GM19193 (cell line): Measurements from ENCODE around the gene SHKBP1.

Experiments used
- POLR2A ChIP-seq: IDR thresholded peaks from 4 replicates; pipeline ENCODE4 v1.6.1; 2011; ENCODE audit not compliant: insufficient read depth, insufficient read length; ENCODE audit errors: extremely low read depth

SHKBP1 gene

DNA sequence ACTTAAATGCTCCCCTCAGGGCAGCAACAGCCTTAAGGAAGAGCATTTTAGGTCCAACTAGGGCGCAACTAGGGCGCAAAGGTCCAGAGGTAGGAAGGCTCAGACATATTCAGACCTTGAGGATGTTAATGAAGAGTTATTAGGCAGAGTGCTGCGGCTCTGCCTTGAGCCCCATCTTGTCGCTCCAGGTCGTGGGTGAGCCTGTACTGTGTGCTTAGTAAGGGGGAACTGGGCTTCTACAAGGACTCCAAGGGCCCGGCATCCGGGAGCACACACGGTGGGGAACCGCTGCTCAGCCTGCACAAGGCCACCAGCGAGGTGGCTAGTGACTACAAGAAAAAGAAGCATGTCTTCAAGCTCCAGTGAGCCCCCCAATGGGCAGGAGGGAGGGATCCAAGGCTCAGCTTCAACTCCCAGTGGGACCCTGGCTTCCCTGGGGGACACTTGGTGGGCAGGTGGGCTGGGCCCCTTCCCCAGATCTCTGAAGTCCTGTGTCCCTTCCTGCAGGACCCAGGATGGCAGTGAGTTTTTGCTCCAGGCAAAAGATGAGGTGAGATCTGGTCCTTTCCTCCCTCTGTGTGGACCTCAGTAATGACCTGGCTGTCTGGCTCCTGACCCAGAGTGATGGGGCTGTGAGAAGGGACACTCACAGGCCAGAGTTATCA lies 4.7 kb upstream of the SHKBP1 start:
- TF ChIP-seq POLR2A, result no peak

DNA sequence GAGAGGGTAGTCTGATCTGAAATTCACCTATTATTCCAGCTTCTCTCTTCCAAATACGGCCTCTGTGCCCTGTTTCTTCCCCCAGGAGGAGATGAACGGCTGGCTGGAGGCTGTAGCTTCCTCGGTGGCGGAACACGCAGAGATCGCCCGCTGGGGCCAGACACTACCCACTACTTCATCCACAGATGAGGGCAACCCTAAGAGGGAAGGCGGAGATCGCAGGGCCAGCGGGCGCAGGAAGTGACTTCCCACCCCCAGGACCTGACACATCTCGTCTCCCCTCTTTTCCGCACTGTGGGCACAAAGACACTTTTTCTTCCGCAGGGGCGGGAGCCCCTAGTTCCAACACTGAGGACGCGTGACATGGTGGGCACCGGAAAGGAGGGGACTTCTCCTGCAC lies 1.3 kb upstream of the SHKBP1 start:
- no peak for TF ChIP-seq POLR2A

DNA sequence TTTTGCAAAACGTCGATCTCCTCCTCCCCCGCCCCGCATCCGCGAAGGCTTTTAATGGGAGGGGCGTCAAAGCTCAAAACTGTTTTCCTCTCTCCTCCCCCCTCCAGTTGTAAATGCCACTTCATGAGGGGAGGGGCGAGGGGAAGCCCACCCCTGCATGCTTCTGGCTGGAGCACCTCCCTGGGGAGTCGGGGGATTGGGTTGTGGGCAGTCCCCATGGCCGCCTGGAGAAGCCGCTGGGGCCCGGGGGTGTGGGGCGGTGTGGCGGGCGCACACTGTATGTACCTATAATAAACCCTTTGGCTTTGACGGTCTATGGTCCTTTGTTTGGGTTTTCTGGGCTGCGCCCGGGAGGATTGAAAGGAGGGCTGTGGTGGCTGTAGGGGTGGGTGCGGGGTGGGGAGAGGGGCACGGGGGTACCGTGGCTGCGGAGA lies 505 bp upstream of the SHKBP1 start:
- no peak for TF ChIP-seq POLR2A

DNA sequence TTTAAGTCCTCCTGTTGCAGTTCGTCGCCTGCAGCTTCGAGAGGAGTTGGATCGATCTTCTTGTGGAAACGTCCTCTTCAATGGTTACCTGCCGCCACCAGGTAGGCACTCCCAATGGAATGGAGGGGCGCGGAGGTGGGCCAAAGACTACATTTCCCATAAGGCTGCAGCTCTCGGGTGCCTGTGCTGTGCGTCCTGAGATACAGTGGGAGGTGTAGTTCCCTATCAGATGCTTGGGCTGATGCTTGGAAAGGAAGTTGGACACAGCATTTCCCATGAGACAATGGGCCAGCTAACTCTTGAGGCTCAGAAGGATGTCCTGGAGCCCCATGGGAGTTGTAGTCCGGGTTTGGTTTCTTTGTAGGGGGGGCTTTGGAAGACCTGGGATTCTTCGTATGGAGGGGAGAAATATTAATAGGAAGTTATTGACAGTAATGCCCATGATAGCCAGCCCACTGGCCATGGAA lies 1.8 kb downstream of the SHKBP1 start:
- no peak for TF ChIP-seq POLR2A

DNA sequence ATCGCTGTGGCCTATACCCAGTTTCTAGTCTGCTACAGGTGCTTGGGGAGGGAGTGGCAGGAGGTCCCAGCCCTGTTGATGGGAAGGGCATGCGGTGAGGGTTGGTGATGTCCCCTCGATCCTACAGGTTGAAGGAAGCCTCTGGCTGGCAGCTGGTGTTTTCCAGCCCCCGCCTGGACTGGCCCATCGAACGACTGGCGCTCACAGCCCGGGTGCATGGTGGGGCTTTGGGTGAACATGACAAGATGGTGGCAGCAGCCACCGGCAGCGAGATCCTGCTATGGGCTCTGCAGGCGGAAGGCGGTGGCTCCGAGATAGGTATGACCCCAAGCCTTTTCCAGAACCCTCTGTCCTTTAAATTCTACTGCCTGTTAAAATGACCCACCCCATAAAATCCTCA lies 3.9 kb downstream of the SHKBP1 start:
- TF ChIP-seq POLR2A, result no peak

DNA sequence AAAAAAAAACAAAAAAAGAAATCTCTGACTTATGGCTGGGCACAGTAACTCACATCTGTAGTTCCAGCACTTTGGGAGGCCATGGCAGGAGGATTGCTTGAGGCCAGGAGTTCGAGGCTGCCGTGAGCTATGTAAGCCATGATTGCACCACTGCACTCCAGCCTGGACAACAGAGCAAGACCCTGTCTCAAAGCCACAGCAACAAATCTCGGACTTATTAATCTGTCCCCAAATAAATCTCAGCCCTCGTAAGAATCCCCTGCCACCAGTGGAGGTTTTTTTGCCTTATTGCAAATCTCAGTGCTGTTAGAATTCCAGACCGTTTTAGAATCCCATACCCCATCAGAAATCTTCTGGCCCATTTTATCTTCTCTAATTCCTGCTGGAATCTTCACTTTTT lies 4.9 kb downstream of the SHKBP1 start:
- no peak for TF ChIP-seq POLR2A

DNA sequence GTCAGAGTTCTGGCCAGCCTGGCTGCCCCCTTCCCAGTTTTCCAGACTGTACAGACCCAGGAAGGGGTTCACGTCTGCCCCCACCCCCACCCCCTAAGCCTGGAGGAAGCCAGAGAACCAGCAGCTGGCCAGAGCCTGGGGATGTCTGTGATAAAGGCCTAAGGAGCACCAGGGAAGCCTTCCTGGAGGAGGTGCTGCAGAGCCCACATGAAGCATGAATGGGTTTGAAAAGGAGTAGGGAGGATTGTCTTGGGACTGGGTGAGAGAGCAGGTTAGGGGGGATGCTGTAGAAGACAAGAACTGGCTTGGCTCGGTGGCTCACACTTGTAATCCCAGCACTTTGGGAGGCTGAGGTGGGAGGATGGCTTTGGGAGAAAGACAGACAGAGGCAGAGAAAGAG lies 5.8 kb downstream of the SHKBP1 start:
- TF ChIP-seq POLR2A, result no peak

DNA sequence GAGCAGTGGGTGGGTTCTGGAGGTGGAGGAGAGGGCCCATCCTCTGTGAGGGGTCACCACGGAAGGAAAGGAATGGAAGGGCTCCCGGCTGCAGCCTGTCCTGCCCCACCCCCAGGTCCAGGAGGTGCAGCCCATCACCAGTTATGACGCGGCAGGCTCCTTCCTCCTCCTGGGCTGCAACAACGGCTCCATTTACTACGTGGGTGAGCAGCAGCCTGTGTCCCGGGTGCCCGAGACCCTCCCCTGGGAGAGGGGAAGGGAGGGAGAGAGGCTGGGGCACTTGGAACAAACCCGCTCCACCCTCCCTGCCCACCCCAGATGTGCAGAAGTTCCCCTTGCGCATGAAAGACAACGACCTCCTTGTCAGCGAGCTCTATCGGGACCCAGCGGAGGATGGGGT lies 6.6 kb downstream of the SHKBP1 start:
- no peak for TF ChIP-seq POLR2A

DNA sequence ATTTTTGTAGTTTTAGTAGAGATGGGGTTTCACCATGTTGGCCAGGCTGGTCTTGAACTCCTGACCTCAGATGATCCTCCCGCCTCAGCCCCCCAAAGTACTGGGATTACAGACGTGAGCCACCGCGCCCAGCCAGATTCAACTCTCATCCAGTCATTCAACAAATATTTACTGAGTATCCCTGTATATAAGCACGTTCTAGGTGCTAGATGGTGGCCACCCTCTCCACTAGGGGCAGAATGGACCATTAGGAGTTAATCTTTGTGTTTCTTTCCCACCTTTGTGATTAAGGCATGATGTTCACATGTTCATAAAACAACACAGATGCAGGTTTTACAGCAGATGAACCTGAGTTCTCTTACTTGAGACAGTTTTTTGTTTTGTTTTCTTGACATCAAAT lies 7.3 kb downstream of the SHKBP1 start:
- no peak for TF ChIP-seq POLR2A

DNA sequence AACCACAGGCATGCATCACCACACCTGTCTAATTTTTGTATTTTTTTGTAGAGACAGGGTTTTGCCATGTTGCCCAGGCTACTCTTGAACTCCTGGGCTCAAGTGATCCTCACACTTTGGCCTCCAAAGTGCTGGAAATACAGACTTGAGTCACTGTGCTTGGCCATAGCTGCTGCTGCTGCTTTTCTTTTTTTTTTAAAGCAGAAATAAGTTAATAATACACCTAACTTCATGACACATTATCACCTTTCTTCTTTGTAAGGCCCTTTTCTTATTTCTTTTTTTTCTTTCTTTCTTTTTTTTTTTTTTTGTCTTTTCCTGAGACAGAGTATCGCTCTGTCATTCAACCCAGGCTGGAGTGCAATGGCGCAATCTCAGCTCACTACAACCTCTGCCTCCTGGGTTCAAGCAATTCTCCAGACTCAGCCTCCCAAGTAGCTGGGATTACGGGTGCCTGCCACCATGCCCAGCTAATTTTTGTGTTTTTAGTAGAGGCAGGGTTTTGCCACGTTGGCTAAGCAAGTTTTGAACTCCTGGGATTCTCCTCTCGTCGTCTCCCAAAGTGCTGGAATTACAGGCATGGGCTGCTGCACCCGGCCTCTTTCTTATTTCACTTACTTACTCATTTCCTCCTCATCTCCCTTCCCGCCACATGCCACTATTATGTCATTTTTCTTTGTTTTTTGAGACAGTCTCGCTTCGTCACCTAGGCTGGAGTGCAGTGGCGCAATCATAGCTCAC lies 8.7 kb downstream of the SHKBP1 start:
- TF ChIP-seq POLR2A, result no peak

DNA sequence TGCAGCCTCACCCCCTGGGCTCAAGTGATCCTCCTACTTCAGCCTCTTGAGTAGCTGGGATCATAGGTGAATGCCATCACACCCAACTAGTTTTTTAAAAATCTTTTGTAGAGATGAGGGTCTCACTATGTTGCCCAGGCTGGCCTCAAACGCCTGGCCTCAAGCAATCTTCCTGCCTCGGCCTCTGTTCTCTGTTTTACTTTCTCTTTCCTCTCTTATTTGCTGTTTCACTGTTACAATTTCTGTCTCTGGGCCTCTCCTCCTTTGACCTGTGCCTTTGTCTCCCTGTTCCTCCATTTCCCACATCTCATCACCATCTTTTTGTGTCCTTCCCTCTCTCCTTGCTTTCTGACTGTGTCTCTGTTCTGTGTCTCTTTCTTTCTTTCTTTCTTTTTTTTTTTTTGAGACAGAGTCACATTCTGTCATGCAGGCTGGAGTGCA lies 9.3 kb downstream of the SHKBP1 start:
- TF ChIP-seq POLR2A, result no peak

DNA sequence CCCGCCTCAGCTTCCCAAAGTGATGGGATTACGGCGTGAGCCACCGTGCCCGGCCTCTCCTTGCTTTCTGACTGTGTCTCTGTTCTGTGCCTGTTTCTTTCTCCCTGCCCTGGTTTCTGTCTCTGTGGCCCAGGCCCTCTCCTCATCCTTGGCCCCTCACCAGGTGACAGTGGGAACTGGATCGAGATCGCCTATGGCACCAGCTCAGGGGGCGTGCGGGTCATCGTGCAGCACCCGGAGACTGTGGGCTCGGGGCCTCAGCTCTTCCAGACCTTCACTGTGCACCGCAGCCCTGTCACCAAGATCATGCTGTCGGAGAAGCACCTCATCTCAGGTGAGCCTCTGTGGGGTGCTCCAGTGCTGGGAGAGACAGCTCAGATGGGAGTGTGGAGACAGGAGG lies 9.9 kb downstream of the SHKBP1 start:
- TF ChIP-seq POLR2A, result no peak

DNA sequence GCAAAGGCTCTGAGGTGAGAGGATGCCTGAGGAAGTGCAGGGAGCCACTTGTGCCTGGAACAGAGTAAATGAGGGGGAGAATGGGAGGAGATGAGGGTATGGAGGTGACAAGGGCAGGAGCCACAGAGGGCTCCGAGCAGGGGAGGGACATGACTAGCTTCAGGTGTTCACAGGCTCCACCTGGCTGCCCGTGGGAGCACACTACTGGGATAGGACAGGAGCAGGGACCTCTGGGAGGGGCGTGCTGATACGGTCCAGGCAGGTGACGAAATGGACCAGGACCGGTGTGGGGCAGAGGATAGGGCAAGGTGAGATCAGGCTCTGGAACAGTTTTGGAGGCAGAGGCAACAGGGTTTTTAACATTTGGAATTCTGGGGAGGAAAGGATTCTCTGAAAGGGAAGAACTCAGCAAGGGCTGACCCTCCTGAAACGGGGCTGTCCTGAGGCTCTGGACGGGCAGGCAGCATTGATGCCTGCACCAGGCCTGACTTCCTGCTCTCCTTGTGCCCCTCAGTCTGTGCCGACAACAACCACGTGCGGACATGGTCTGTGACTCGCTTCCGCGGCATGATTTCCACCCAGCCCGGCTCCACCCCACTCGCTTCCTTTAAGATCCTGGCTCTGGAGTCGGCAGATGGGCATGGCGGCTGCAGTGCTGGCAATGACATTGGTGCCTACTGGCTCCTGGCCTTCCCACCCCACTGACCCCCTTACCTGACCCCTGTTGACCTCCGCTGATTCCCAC lies 11.6 kb downstream of the SHKBP1 start:
- no peak for TF ChIP-seq POLR2A

DNA sequence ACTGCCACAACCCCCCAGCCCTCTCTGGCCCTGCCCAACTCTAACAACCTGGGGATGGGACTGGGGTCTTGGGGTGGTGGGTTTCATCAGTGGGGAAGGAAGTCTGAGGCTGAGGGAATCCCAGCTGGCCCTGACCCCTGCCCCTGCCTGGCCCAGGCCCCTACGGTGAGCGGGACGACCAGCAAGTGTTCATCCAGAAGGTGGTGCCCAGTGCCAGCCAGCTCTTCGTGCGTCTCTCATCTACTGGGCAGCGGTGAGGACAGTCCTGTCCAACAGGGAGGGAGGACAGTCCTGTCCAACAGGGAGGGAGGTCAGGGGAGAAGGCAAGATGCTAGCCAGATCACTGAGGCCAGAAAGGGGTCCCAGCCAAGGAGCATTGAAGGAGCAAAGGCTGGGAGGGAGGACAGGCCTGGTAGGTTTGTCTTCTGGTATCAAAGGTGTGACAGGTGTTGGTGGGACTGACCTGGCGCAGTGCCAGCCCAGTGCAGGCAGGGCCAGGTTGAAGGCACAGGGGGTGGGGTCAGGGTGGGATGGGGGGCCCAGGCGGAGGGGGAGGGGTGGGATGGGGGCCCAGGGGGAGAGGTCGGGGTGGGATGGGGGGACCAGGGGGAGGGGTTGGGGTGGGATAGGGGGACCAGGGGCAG lies 12.4 kb downstream of the SHKBP1 start:
- TF ChIP-seq POLR2A, result no peak
